IPS-15b (cell line): ENCODE data around the gene ZMIZ1.
"Not testable (repeated sequence)": the region's sequence is repeated elsewhere in the genome, so short reads cannot be mapped to it uniquely, and the experiment has no call there.

Experiments
- H3K27me3 ChIP-seq: one replicate; pipeline ENCODE4 v1.6.1; 2013; ENCODE audit warnings: low read length; ENCODE audit not compliant: control insufficient read depth, insufficient read depth
- H3K36me3 ChIP-seq: one replicate; pipeline ENCODE4 v1.6.1; 2013; ENCODE audit warnings: low read length; ENCODE audit not compliant: control insufficient read depth, insufficient read depth
- H3K4me1 ChIP-seq: one replicate; pipeline ENCODE4 v1.6.1; 2013; ENCODE audit warnings: mild to moderate bottlenecking, low read length; ENCODE audit not compliant: control insufficient read depth, insufficient read depth
- H3K4me3 ChIP-seq: one replicate; pipeline ENCODE4 v1.5.1; 2013; ENCODE audit warnings: low read depth, low read length
- H3K9ac ChIP-seq: one replicate; pipeline ENCODE4 v1.6.1; 2013; ENCODE audit warnings: low read depth, mild to moderate bottlenecking, low read length
- H3K9me3 ChIP-seq: one replicate; pipeline ENCODE4 v1.6.1; 2013; ENCODE audit warnings: mild to moderate bottlenecking, low read length; ENCODE audit not compliant: control insufficient read depth, insufficient read depth

The ZMIZ1 gene

GRCh38 chr10:79279047-79279446 lies 210.3 kb downstream of the ZMIZ1 start:
- H3K4me1 ChIP-seq, H3K27me3 ChIP-seq, H3K9ac ChIP-seq, H3K4me3 ChIP-seq, H3K9me3 ChIP-seq: not testable (repeated sequence)
- H3K36me3 ChIP-seq: peaks cover 26% of the 10 kb centered on the region

- Histone ChIP-seq H3K9me3 (no peaks in the 10 kb centered on the region), H3K4me3 (no peak overlapping the region), H3K4me1 (no peaks in the 10 kb centered on the region), H3K9ac (no peak overlapping the region), H3K36me3 (peaks cover 26% of the 10 kb centered on the region), H3K27me3 (no peaks in the 10 kb centered on the region)
Measured at GRCh38 chr10:79280956-79281355, 212.2 kb downstream of the ZMIZ1 start.

GRCh38 chr10:79282388-79282787 lies 213.6 kb downstream of the ZMIZ1 start:
- Histone ChIP-seq H3K9ac (no peak overlapping the region), H3K9me3 (no peaks in the 10 kb centered on the region), H3K36me3 (peaks cover 22% of the 10 kb centered on the region), H3K27me3 (no peaks in the 10 kb centered on the region), H3K4me1 (no peaks in the 10 kb centered on the region), H3K4me3 (no peak overlapping the region)

- Histone ChIP-seq H3K4me3 (no peak overlapping the region), H3K36me3 (peaks cover 18% of the 10 kb centered on the region), H3K9me3 (no peaks in the 10 kb centered on the region), H3K9ac (no peak overlapping the region), H3K4me1 (no peaks in the 10 kb centered on the region), H3K27me3 (no peaks in the 10 kb centered on the region)
Measured at GRCh38 chr10:79283616-79284015, 214.8 kb downstream of the ZMIZ1 start.

- Histone ChIP-seq H3K4me3 (no peak overlapping the region), H3K36me3 (peaks cover 19% of the 10 kb centered on the region), H3K4me1 (no peaks in the 10 kb centered on the region), H3K27me3 (no peaks in the 10 kb centered on the region), H3K9ac (no peak overlapping the region), H3K9me3 (no peaks in the 10 kb centered on the region)
Measured at GRCh38 chr10:79284158-79284871, 215.5 kb downstream of the ZMIZ1 start.

GRCh38 chr10:79285315-79286197 lies 216.8 kb downstream of the ZMIZ1 start:
- no peak overlapping the region for H3K9ac ChIP-seq

GRCh38 chr10:79286318-79286951 lies 217.7 kb downstream of the ZMIZ1 start:
- H3K27me3 ChIP-seq: no peaks in the 10 kb centered on the region
- no peak overlapping the region for H3K9ac ChIP-seq
- H3K36me3 ChIP-seq: peaks cover 16% of the 10 kb centered on the region
- no peak overlapping the region for H3K4me3 ChIP-seq
- H3K9me3 ChIP-seq: no peaks in the 10 kb centered on the region
- no peaks in the 10 kb centered on the region for H3K4me1 ChIP-seq

More at GRCh38 chr10:79285315-79286197, 216.8 kb downstream of the ZMIZ1 start:
- Histone ChIP-seq H3K27me3 (no peaks in the 10 kb centered on the region), H3K36me3 (peaks cover 16% of the 10 kb centered on the region), H3K4me1 (no peaks in the 10 kb centered on the region), H3K4me3 (no peak overlapping the region), H3K9me3 (no peaks in the 10 kb centered on the region)

- Histone ChIP-seq H3K36me3 (peaks cover 18% of the 10 kb centered on the region), H3K27me3 (no peaks in the 10 kb centered on the region), H3K4me3 (no peak overlapping the region), H3K9ac (no peak overlapping the region), H3K9me3 (no peaks in the 10 kb centered on the region), H3K4me1 (no peaks in the 10 kb centered on the region)
Measured at GRCh38 chr10:79287973-79288723, 219.4 kb downstream of the ZMIZ1 start.

- no peaks in the 10 kb centered on the region for H3K4me1 ChIP-seq
- H3K9me3 ChIP-seq: no peaks in the 10 kb centered on the region
- H3K36me3 ChIP-seq: peaks cover 28% of the 10 kb centered on the region
- no peaks in the 10 kb centered on the region for H3K27me3 ChIP-seq
- H3K9ac ChIP-seq: no peak overlapping the region
- no peak overlapping the region for H3K4me3 ChIP-seq
Measured at GRCh38 chr10:79289801-79290200, 221.0 kb downstream of the ZMIZ1 start.

- Histone ChIP-seq H3K9me3 (no peaks in the 10 kb centered on the region), H3K9ac (no peak overlapping the region), H3K4me1 (no peaks in the 10 kb centered on the region)
Measured at GRCh38 chr10:79292026-79292766, 223.4 kb downstream of the ZMIZ1 start.

More at GRCh38 chr10:79292026-79292766, 223.4 kb downstream of the ZMIZ1 start:
- Histone ChIP-seq H3K4me3 (no peak overlapping the region), H3K27me3 (no peaks in the 10 kb centered on the region), H3K36me3 (peaks cover 32% of the 10 kb centered on the region)
